NOMO-1 (cell line): ENCODE results near the gene SAMD13.
"Not testable (repeated sequence)": the region's sequence is repeated elsewhere in the genome, so short reads cannot be mapped to it uniquely, and the experiment has no call there.

Experiments used
- DNase-seq, 2 experiments: peaks; one replicate each; lab custom pipeline; 2025; ENCODE audit not compliant: unreplicated experiment in 2 of 2; lab: John Stamatoyannopoulos, UW

Gene SAMD13

DNA sequence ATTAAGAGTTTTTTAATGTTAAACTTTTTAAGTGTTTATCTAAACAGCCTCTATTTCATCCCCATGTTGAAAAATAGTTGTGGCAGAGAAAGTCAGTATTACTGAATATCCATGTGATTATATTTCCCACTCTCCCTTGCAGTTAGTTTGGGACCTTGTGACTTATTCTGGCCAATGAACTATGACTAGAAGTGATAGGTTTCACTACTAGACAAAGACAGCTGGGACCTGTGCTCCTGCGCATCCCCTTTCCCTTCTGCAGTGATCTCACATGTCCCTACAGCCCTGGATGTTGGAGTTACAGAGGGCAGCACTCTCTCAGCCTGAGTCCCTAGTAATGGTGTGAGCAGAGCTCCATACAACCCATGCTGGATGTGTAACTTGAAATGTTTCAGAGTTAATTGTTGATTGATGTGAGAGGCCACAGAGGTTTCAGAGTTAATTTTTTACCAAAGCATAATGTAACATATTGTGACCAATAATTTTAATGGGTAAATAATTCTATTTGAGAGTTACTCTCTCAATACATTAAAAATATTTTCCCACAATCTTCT is 18.7 kb upstream of the SAMD13 start:
- no peak for DNase-seq

DNA sequence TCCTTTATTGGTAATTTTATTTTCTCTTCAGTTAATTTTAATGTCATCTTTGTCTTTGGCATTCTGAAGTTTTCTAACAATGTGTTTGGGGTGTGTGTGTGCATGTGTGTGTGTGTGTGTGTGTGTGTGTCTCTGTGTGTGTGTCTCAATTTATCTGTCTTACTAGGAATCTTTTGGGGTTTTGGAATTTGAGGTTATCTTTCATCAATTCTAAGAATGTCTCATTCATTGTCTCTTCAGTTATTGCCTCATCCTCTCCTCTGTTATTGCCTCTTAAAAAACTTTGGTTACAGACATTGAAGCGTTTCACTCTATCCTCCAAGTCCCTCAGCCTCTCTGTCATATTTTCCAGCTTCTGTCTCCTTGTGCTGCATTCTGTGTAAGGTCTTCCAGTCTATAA is 18.1 kb upstream of the SAMD13 start:
- no peak for DNase-seq

DNA sequence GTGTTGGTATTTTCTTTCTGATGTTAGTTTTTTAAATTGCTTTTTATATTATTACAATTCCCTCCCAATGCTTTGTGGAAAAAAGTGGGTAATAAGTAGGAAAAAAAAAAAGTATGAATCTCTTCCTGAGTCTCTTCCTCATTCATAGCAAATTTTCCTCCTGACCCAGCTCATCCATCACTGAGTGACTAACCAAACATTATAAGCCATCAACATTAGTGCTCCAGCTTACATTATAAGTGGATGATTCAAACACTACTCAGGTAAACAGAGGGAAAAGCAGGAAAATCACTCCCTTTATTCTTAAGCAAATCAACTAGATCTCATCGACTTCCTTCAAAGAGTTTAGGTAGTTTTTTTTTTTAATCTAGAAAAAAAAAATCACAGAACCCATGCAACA is 15.4 kb upstream of the SAMD13 start:
- DNase-seq = no peak

- DNase-seq = not testable (repeated sequence)
Observed at GRCh38 chr1:84287389-84287788, 14.1 kb upstream of the SAMD13 start.

GRCh38 chr1:84289169-84289785 is 12.2 kb upstream of the SAMD13 start:
- DNase-seq = no peak

DNA sequence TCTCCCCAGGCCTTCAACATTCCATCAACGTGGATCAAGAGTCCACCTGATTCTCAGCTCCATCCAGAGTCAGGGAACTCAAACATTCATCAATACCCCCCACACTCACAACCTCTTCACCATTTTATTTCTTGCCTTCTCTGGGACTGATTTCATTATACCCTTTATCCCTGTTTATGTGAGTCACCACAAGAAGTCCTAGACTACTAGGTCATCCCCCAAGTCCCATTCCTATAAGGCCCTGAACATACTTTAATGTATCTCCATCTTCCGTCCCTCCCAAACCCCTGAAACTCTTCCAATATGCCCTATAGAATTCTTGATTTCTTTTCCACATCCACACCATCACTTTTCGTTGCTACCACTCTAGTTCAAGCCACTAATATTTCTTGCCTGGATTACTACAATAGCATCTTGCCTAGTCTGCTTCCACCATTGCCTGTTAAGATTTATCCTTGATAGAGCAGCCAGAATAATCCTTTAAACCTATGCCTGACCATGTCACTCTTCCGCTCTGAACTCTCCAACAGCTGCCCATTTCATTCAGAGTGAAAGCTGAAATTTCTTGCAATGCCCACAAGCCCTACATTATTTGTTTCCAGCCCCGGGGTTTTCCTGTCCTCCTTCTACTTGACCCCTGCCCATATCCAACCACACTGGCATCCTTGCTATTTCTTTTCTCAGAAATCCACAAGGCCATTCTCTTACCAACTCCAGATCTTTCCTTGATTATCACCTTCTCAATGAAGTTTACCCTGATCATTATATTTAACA is 9.4 kb upstream of the SAMD13 start:
- DNase-seq = no peak

DNA sequence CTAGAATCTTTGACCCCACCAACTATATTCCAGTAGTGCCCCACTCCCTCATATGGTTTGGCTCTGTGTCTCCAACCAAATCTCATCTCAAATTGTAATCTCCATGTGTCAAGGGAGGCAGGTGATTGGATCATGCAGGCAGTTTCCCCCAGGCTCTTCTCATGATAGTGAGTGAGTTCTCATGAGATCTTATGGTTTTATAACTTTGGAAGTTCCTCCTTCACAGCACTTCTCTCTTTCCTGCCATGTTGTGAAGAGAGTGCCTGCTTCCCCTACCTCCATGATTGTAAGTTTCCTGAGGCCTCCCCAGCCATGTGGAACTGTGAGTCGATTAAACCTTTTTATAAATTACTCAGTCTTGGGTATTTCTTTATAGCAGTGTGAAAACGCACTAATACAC is 7.7 kb upstream of the SAMD13 start:
- no peak for DNase-seq

- no peak for DNase-seq
Observed at GRCh38 chr1:84294751-84295150, 6.8 kb upstream of the SAMD13 start.

- DNase-seq = peak in 1 of 2 experiments; percentile 27
Observed at GRCh38 chr1:84297546-84298244, 3.8 kb upstream of the SAMD13 start.

DNA sequence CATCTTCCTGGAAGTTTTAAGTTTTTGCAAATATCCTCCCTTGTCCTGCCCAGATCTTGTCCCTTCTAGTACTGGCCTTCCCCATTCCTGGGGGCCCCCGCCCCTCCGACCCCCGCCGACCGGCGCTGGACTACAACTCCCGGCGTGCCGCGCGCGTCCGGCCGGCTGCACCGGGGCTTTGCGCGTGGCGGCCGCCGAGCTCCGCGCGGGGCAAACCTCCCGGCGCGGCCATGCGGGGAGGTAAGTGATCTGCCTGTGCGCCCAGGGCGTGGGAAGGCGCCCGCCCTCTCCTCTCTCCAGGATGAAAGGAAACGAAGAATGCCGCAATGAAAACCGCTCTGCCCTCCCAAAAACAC is 3.2 kb upstream of the SAMD13 start:
- peak; percentile 46 to 63 for DNase-seq

DNA sequence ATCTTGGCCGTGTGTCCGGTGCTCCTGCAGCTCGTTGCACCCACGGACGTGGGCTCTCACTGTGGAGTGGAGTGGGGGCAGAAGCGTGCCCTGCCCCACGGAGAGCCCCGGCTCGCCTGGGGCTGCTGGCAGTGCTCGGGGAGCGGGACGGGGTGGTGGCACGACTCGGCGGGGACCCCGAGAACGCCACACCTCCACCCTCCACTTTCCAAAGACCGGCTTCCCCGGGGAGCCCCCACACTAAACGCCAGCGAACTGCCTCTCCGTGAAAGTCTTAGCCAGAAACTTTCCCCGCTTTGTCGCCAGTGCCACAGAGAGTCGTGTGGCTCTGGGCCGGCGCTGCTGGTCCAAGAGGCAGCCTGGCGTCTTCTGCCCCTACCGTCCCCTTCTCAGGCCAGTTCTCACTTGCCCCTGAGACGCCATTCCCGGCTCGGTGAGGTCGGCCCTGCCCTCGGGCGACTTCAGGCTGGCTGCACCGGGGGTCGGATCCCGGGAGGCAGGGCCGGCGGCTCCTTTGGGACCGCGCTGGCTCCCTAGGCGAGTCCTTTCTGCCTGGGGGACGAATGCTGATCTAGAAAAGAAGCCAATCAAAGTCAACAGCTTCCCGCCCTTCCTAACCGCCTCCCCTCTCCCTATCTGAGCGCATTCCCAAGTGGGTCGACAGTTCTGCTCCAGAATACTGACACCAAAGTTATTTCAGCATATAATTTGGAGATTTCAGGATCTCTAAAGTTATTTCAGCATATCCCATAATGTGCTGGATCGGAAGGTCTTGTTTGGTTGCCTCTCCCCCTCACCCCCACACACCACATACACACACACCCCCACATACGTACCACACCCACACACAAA is 2.6 kb upstream of the SAMD13 start:
- peak; percentile 31 to 48 for DNase-seq

DNA sequence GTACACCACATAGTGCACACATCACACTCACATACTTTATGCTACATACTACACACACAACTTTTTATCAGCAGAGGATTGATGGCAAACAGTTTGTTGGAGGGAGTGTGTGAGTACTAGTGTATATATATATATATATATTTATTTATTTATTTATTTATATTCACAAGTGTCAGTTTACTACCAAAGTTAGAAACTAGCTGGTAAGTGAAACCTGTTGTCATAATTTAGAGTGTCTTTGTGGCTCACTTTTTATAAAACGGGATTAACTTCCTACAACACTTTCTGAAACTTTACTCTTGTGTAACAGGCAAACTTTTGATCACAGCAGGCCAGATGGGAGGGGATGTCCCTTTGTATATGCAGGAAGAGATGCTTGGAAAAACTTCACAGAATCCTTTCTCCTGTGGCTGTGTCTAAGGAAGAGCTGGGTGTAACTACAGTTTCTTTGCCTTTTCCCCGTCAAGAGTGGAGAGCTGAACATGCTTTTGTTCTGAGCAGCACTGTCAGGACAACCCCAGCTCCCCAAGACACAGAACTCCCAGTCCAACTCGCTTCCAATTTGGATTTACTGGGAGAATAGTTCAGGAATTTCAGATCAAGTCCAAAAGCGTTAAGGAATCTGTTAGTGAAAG is 1.9 kb upstream of the SAMD13 start:
- DNase-seq = peak in 1 of 2 experiments; percentile 20

DNA sequence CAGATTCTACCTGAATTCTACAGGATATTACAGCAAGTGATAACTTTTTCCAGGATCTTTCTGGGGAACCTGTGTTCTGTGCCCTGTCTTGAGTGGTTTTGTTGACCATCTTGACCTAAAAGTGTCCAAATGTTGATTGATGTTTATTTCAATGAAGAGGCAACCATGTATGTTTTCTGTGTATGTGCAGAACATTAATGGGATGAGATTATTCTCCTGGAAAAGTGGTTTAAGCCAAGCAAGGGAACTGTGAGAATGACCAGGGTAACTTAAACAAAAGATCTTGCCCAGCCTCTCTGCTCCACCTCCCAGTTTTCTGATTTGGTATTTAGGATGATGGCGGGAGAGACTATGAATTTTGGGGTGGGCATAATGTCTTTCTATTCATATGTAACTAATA is 1.0 kb upstream of the SAMD13 start:
- no peak for DNase-seq

DNA sequence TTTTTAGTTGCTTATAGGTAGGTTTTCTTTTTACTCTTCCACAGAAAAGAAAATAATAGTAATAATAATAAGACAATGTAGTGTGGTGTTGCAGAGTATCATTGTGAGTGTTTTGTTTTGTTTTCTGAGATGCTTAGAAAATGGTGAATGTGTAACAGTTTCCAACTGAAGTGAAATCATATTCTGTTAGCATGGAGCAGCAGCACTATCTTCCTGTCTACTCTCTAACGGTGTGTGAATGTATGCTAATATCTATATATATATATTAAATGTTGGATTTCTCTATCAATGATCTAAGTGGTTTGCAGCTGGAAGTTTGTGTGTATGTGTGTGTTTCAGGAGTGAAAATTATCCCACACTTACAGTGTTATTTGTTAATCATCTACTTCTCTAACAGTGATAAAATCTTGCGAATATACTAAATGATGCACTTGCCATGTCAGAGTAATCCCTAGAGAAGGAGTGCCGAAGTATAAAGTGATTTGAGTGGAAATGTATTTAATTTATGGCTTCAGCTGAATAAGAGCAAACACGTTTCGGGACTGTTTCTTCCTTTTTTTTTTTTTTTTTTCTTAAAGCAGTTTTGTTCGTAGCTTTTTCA is 377 bp downstream of the SAMD13 start:
- peak; percentile 8 to 23 for DNase-seq

DNA sequence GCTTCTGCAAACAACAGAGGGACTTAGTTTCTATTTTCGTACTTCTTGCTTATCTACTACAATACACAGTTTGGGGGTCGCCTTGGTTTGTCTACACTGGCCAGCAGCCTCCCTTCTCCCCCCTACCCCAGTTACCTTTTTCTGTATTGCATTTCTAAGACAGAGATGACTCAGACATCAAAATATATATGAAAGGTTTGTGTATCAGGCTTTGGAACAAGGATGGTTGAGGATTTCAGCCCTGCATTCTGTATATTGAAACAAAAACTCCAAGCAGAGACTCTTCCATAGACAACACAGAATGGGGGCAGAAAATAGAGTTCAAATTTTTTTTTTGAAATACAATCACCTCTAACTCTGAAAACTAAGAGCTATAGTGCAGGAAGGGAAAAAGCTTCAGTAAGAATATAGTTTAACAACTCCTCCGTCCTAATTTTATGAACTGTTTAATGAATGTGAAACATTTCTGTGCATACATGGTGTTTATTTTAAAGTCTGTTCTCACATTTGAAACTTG is 1.9 kb downstream of the SAMD13 start:
- no peak for DNase-seq

- DNase-seq = no peak
Observed at GRCh38 chr1:84307398-84307797, 5.9 kb downstream of the SAMD13 start.

GRCh38 chr1:84311296-84311695 is 9.8 kb downstream of the SAMD13 start:
- no peak for DNase-seq

DNA sequence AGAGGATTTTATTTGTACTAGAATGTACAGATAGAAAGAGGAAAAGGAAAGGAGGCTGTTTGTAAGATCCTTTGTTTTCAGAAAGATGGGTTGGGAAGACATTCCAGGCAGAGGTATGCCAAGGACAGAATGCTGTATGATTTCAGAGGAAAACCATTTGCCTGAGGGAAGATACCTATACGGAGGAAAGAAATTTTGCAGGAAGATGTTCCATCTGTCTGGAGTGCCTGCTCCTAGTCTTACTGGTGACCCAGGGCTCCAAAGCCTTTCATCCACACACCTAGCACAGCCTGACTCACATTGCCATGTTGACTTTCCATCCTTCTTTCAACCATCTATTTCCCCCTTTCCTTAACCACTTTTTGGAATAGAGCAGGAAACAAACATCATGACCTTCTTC is 18.2 kb downstream of the SAMD13 start:
- DNase-seq = no peak

DNA sequence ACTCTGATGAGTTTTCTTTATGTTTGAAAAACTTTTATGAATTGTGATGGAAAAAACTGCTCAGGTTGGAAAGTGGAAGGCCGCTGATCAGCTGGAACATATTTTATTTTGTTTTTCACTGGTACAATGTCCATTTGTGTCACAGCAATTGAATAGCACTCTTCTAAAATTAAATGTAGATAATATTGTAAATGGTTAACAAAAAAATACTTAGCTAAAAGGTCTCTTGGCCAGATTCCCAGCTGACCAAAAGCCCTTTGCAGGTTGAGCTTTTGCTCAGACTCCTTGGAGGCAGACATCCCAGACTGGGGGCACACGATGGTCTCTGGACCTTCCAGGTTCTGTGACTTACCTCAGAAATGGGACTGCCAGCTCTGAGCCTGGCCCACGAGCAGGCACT is 26.3 kb downstream of the SAMD13 start:
- DNase-seq = no peak
